Nucleus accumbens (tissue), 56 donors: ENCODE data around the gene AKR7A2.

ENCODE experiments used
- DNase-seq, 56 donors: peaks; one replicate each; lab custom pipeline; 2025; lab: John Stamatoyannopoulos, UW

The AKR7A2 gene

DNA sequence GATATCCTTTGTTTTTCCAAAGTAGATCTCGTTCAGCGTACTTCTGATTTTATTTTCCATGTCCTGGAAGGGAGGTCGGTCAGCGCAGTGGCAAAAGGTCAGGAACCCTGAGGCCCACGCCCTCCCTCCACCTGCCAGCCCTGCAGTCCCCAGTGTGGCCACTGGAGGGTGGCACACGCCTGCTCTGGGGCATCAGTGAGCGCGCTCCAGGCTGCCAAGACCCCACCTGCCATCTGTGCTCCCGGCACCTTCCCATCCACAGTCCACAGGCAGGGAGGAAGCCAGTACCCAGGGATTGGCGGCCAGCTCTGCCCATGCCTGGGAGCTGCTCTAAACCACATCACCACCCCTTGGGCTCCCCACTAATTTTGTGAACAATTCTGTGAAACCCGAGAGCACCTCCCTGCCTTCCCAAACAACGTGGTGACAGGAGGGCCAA is 32.4 kb upstream of the AKR7A2 start:
- DNase-seq: peak in 38 of 56 donors; percentile 6 to 76 (median 24)

DNA sequence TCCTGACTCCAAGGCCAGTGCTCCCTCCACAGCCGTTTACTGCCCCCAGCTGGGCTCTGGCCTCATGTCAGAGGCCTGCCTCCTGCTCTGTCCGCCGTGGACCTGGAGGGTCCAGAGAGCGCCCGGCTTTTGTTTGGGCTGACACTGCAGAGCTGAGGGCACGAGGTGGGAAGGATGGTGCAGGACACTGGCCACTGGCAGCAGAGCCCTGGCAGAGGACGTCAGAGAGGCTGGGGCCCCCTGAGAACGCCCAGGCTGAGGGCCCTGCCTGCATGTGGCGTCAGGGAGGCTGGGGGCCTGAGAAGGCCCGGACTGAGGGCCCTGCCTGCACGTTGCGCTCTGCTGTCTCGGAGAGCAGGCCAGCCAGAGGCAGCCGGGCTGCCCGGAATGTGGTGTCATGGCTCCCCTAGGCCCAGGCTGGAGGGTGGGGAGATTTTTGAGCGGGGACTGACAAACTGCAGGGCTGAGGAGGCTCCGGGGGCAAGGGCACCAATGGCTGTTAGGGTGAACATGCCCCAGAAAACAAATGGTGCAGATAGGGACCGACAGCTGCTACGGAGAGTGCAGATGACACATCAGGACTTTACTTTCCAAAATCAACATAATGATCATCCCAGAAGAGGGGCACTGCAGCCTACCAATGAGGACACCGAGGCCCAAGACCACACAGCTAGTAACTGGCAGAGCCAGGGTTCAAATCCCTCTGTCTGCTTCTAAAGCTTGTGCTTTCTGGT is 31.8 kb upstream of the AKR7A2 start:
- DNase-seq: no peak

DNA sequence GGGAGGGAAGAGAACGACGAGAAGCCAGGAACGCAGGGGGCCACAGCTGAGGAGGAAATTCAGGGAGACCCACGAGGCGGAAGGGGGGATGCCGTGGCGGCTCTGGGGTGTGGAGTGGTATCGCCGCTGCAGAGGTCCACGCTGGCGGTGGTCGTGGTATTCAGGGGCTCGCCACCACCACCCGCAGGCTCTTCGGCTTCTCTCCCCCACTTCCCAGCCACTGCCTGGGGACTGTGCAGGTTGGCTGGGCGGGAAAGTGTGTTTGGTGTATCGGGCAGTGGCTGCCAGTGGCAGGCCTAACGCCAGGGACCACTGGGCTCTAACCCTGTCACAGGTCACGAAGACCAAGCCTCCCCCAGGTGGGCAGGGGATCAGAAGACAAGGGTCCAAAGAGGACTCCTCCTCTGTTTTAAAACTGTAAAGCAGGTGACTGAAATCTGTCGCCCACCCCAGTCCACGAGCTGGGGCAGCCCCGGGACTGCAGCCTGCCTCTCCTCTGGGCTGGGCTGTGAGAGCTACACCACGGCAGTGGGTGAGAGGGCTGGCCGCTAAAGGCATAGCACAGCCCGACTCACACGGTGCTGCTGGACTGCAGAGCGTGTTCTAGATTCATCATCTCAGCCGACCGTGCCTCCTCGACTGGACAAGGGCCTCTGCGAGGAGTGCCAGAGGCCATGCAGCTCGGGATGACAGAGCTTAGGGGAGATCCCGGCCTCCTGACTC is 31.1 kb upstream of the AKR7A2 start:
- no peak for DNase-seq

DNA sequence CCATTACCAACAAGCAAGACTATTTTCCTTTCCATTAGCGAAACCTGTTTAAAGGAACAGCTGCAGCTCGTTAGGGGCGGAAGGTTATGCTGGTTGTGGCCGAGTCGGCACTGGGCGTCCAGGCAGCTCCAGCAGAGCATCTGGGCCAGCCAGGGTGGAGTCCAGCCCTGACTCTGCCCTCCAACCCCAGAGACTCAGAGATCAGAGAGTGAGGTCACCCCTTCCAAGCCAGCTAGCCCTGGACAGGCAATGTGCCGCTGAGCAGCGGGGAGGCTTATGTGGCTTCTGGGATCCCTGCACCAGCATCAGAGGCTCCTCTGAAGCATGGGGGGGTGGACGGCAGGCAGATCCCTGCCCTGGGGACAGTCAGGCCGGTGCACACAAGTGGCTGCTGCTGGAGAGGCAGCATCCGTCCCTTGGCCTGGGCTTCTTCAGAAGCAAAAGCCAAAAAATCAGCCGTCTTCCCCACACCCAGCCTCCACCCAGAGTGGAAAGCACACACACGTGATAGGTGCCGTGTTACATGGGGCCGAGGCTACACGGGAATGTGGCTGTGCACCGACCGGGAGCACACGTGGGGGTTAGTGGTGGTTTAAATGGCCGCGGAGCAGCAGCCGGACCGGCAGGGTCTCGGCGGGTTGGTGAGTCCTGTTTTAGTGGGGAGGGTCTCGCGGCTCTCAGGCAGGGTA is 30.3 kb upstream of the AKR7A2 start:
- DNase-seq: no peak

DNA sequence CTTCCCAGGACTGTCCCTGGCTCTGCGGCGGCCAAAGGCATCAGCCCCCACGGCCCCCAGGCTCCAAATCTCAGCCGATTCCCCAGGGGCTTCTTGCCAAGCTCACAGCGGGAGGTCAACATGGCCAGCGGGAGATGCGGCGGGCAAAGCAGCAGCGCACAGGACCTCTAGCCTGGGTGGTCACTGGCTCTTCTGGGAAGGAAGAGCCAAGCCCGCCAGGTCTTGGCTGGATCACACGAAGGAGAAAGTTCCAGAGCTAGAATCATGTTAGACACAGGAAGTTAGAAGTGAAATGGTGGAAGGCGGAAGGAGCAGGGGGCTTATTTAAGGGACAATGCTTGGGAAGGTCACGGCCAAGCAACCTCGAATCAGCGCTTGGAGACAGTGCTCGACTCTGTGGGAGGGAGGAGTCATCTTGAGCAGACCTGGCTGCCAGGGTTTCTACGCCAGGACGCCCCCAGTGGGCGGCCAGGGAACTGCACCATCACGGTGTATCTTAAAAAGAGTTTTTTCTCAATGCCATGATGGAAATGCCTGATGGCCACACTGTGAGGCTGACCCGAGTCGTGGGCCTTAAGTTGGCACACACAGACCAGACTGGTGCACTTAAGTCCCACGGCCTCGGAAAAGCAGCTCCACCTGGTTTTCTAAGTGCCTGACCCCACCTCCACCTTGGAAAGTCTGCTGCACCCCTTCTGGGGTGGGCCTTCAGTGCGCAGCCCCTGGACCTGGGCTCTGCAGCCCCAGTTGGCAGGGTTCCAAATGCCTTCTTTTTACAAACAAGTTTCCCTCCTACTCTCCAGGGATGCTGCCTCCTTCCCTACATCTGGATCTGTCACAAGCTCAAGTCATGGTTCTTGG is 29.5 kb upstream of the AKR7A2 start:
- DNase-seq: peak in 36 of 56 donors; percentile 6 to 74 (median 26)

DNA sequence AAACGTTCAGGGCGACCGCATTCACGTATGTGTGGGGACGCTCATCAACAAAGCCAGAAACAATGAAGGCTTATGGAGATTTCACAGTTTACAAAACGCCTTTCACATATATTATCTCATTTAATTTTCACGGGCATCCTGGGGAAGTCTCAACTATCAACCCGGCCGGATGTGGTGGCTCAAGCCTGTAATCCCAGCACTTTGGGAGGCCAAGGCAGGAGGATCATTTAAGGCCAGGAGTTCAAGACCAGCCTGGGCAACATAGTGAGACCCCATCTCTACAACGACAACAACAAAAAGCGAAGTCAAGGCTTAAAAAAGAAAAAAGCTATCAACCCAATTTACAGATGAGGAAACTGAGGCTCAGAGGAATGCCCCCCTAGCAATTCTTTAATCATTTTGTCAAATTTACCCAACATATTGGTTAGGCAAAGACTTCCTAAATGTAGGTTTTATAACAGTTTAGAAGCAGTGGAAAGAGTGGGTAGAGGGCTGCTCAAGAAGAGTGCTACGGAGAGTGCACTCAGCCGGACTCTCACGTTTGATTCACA is 28.5 kb upstream of the AKR7A2 start:
- DNase-seq: no peak

DNA sequence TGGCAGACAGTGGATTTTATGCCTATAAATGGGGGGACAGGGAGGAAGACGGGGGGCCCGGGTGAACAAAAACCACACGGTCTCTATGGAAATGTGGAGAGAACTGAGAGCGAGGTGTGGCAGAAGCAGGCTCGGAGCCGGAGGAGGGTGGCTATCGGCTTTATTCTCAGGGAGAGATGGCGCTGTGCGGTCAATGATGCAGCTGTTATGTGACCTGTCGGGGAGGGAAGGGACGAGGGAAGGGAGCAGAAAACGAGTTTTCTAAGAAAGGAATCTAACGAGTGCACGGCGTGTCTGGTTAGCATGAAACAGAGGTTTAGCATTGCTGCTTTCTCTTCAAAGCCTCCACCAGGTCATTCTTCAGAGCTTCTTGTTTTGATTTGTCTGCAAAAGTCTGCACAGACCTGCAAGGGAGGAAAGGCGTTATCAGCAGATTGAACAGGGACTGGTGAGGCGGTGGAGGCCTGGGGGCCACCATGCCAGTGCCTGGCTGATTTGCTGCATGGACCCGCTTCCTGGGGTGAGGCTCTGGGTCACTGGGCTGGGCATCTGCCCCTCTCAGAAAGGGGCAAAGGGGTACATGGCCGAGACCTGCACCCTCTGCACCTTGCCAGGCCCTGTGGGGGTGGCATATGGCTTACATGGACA is 27.4 kb upstream of the AKR7A2 start:
- DNase-seq: no peak

DNA sequence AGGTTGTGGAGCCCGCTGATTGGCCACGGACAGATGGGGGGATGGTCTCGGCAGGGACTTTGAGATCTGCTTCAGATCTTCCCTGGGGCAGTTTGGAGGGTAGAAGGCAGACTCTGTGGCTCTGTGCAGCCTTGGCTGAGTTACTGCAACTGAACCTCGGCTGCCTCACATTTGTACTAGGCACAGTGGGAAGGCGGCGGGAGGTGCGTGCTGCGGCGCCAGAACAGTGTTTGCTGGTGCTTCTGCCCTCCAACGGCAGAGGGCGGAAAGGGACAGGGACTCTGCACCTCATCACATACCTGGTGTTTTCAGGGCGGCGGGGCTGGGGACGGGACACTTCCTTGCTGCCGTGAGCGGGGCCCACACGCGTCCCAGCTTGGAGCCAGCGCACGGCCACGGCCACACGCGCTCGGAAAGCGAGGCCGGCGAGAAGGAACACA is 26.4 kb upstream of the AKR7A2 start:
- no peak for DNase-seq

DNA sequence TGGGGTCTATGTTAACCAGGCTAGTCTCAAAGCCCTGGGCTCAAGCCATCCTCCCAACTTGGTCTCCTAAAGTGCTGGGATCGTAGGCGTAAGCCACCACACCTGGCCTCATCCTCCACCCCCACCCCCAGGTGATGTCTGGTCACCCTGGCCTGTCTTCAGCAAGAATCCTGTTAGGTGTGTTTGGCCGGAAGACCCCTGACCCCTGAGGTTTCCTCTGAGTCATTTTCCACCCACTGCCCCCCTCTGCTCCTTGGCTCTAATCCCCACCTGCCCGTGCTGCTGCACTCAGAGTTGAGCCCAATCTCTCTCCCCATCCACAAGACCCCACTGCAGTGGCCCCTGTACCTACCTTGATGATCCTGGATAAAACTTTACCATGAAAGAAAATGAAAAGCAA is 25.3 kb upstream of the AKR7A2 start:
- DNase-seq: no peak

DNA sequence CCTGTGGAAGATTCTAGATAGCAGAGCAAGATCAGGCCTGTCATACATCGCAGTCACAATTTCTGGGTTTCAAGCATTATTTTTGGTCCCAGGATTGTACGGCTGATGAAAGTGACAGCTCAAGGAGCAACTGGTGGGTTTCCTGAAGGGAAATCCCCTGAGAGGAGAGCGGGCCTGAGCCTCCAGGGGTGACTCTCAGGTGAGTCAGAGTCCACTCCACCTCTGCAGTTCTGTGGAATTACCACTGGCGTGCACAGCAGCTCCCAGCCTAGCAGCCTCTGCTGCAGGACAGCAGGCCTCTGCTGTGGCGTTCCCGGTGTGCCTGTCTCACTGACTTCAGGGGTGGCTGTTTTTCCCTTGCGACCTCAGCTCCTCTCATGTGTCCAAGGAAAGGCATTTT is 24.6 kb upstream of the AKR7A2 start:
- no peak for DNase-seq

DNA sequence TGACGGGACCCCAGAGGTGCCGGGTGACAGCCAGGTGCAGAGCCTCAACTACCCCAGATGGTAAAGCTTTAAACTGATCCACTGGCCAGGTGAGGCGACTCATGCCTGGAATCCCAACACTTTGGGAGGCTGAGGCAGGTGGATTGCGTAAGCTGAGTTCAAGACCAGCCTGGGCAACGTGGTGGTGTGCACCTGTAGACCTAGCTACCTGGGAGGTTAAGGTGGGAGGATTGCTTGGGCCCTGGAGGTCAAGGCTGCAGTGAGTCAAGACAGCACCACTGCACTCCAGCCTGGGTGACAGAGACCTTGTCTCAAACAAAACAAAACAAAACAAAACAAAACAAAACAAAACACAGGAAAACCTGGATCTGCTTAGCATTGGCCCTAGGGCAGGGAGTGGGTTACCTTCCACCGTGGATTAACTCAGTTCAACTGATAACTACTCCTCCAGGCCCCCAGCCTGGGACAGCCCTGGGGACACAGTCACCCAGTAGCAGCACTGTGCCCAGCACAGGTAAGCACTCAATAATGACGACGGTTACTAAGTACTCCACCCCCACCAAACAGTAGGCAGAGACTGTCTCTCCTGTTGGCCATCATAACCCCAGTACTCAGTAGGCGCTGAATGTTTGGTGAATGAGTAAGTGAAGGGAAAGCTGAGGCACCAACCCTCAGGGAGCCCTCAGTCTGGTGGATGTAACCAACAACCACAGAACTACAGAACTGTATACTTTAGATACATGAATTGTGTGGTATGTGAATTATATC is 21.8 kb upstream of the AKR7A2 start:
- DNase-seq: no peak

DNA sequence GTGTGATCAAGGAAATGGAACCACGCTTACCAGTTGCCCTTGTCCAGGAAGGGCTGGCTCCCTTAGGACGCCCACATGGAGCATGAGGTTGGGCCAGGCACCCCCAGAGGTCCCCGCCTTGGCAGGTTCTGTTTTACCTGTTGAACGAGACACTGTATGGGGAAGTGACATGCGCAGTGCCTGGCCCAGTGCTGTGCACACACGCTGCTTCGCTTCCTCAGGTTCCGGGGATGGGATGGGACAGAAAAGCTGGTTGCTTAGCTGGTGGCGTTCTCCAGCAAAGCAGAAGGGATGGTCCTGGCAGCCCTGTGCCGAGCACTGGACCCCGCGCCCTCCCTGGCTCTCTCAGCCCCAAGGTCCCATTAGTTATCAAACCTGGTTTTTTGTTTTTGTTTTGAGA is 20.9 kb upstream of the AKR7A2 start:
- no peak for DNase-seq

DNA sequence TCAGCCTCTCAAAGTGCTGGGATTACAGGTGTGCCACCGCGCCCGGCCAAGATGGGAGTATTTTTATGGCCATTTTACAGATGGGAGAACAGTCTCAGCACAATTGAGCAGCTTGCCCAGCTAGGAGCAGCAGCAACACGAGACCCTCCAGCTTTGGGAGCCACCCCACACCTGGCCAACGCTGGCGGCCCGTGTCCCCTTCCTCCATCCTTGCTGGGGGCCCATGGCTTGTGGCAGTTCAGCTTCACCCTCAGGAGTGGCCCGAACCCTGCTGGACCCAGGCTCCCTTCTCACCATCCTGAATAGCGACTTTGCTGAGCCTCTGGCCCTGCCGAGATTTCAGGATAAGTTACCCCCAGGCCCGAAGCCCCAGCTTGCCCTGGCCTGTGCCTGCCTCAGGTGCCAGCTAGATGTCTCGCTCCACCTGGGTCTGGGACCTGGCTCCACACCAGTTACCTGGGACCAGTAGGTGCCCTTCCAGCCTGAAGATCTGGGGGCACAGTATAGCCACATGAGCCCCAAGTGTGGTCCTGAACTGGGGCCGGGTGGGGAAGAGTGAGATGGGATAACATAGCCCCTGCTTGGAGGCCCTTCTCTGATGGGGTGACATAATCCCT is 19.4 kb upstream of the AKR7A2 start:
- no peak for DNase-seq

DNA sequence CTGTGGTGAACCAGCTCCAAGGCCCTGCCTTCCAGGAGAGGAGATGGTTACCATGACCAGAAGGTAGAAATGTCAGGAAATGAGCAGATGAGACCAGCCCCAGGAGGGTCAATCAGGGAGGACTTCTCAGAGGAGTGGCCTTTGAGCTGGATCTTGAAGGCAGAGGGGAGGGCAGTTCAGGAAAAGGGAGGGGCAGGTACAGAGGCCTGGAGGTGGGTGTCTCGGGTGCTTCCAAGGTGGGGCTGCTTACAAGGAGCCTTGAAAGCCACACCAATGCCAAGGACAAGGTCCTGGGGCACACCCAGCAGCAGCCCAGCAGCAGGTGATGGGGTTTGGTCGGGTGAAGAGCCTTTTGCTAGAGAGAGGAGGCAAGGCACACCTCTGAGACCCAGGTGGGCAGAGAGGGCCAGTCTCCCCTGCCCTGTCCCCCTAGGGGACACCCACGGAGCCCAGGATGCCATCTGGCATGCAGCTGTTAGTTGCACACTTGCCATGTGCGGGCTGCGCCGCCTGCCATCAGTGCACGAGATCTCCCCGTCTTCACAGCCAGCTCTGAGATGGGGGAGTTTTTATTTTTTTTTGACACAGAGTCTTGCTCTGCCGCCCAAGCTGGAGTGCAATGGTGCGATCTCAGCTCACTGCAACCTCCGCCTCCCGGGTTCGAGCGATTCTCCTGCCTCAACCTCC is 18.6 kb upstream of the AKR7A2 start:
- no peak for DNase-seq

DNA sequence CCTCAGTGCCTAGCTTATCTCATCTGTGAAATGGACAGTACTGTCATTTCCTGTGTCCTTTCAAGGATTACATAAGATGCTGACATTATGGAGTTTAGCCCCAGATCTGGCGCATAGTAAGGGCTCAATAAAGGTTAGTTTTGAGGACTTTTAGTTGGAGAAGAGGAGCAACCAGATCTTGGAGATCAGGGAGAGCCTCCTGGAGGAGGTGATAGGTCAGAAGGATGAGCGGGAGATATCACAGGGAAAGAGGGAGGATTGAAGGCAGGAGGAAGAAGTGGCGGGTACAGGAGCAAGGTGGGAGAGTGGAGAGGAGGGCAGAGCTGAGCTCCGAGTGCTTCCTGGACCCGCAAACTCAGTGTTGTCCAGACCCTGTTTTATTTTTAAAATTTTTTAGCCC is 17.7 kb upstream of the AKR7A2 start:
- DNase-seq: no peak

DNA sequence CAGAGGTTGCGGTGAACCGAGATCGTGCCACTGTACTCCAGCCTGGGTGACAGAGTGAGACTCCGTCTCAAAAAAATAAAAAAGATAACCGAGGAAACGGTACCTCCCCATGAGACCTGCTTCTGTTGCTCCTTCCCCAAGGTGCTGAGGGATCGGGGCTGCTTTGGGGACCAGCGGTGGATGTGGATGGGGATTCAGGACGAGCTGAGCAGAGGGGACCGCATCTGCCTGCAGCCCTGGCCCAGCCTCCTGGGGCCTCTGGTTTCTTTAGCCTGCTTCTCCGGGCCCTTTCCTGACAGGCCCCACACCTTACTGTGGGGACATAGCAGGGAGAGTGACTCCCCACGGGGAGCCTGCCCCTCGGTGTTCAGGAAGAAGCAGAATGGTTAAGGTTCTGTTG is 17.2 kb upstream of the AKR7A2 start:
- no peak for DNase-seq

DNA sequence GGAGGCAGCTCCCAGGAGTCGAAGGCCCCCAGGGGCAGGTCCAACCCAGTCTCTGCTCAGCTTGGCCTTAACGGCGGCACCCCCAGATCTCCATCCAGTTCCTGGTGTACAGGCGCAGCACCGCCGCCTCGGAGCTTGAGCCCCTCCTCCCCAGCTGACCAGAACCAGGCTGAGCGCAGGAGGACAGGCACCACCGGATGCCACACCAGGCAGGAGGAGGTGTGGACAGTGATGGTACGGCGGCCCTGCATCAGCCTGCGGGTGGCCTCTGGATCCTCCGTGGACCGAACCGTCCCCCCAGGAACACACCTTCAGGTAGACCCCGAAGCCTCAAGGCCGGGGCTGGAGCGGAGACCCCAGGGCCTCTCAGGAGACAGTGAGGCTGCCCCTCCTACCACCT is 16.5 kb upstream of the AKR7A2 start:
- DNase-seq: no peak

DNA sequence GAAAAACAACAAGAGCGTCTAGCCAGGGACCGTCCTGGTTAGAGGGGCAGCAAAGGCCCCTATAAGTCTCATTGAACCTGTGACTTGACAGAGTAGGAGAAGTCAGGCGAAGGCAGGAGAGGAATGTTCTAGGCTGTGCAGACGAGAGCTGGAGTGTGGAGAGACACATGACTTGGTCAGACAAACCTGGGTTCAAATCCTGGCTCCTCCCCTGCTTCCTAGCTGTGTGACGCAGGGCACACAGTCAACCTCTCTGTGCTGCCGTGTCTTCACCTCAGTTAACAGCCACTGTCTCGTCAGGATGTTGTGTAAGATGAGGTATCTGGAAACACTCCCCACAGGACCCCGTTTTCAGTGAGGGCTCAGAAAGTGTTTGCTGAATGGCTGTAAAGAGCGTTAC is 15.8 kb upstream of the AKR7A2 start:
- DNase-seq: no peak
